Neural crest cell (in vitro differentiated cells): Measurements from ENCODE around the gene BCL2L1. TPM values are rescaled to one million over a fixed set of nuclear protein-coding genes. Genes with fewer than 3 reads are reported as not detected.

Source experiments
- DNase-seq: peaks from one replicate; pipeline ENCODE4 v3.0.0; 2021; ENCODE audit warnings: low read depth, mixed read lengths, low spot score
- H3K27ac Mint-ChIP-seq: one replicate; pipeline ENCODE4 v1.8.0; 2021; ENCODE audit warnings: mild to moderate bottlenecking, mixed read lengths; ENCODE audit not compliant: unreplicated experiment
- H3K27me3 Mint-ChIP-seq: 2 replicates; pipeline ENCODE4 v1.8.0; 2021; ENCODE audit warnings: low read depth, mild to moderate bottlenecking, mixed read lengths
- H3K36me3 Mint-ChIP-seq: 2 replicates; pipeline ENCODE4 v1.8.0; 2021; ENCODE audit warnings: low read depth, mild to moderate bottlenecking, mixed read lengths
- H3K4me1 Mint-ChIP-seq: 2 replicates; pipeline ENCODE4 v1.8.0; 2021; ENCODE audit warnings: mixed read lengths
- H3K4me3 Mint-ChIP-seq: one replicate; pipeline ENCODE4 v1.8.0; 2021; ENCODE audit warnings: mild to moderate bottlenecking, mixed read lengths
- H3K9me3 Mint-ChIP-seq: 2 replicates; pipeline ENCODE4 v1.8.0; 2021; ENCODE audit warnings: mixed read lengths
- CTCF ChIP-seq: fragments of 200-600 bp; sonication (generic); conservative IDR thresholded peaks from 2 replicates; pipeline ENCODE4 v1.5.0; 2021; ENCODE audit warnings: antibody characterized with exemption, mild to moderate bottlenecking
- total RNA-seq: library from RNA; stranded (reverse); gene quantifications from 2 replicates; pipeline ENCODE4 v1.2.1, GENCODE V29; 2021

The BCL2L1 gene
- total RNA-seq, 1 donor from 2014 or later, result 74.3 TPM

GRCh38 chr20:31674895-31675827, 47.5 kb downstream of the BCL2L1 start:
- Mint-ChIP-seq H3K4me1 (peaks cover 8% of the 10 kb centered on the region), H3K4me3 (no peak overlapping the region), H3K36me3 (no peaks in the 10 kb centered on the region), H3K27me3 (no peaks in the 10 kb centered on the region), H3K9me3 (no peaks in the 10 kb centered on the region), H3K27ac (peak overlapping the region; percentile 83)
- no peak for TF ChIP-seq CTCF
- no peak for DNase-seq

GRCh38 chr20:31673943-31674463, 48.7 kb downstream of the BCL2L1 start:
- Mint-ChIP-seq H3K9me3 (no peaks in the 10 kb centered on the region), H3K27ac (no peak overlapping the region), H3K4me1 (peaks cover 7% of the 10 kb centered on the region), H3K4me3 (no peak overlapping the region), H3K36me3 (no peaks in the 10 kb centered on the region), H3K27me3 (no peaks in the 10 kb centered on the region)
- no peak for DNase-seq
- no peak for TF ChIP-seq CTCF

GRCh38 chr20:31673435-31673834, 49.2 kb downstream of the BCL2L1 start:
- DNase-seq, result no peak
- H3K27ac Mint-ChIP-seq, result no peak overlapping the region
- TF ChIP-seq CTCF, result no peak
- H3K27me3 Mint-ChIP-seq, result no peaks in the 10 kb centered on the region
- H3K4me1 Mint-ChIP-seq, result peaks cover 1% of the 10 kb centered on the region
- no peaks in the 10 kb centered on the region for H3K36me3 Mint-ChIP-seq
- no peak overlapping the region for H3K4me3 Mint-ChIP-seq
- no peaks in the 10 kb centered on the region for H3K9me3 Mint-ChIP-seq

- Mint-ChIP-seq H3K4me1 (peaks cover 12% of the 10 kb centered on the region), H3K9me3 (no peaks in the 10 kb centered on the region), H3K36me3 (no peaks in the 10 kb centered on the region), H3K27ac (no peak overlapping the region), H3K27me3 (no peaks in the 10 kb centered on the region), H3K4me3 (no peak overlapping the region)
- DNase-seq, result no peak
- TF ChIP-seq CTCF, result no peak
Observed at GRCh38 chr20:31671324-31671723, 51.3 kb downstream of the BCL2L1 start.

- H3K27me3 Mint-ChIP-seq, result no peaks in the 10 kb centered on the region
- TF ChIP-seq CTCF, result no peak
- H3K27ac Mint-ChIP-seq, result no peak overlapping the region
- DNase-seq, result no peak
- peaks cover 12% of the 10 kb centered on the region for H3K4me1 Mint-ChIP-seq
- H3K4me3 Mint-ChIP-seq, result no peak overlapping the region
- H3K36me3 Mint-ChIP-seq, result peaks cover 5% of the 10 kb centered on the region
- no peaks in the 10 kb centered on the region for H3K9me3 Mint-ChIP-seq
Observed at GRCh38 chr20:31670371-31671228, 52.1 kb downstream of the BCL2L1 start.
